CD14-positive monocyte (primary cell): ENCODE results near the gene TMEM221. TPM values are rescaled to one million over a fixed set of nuclear protein-coding genes. Genes with fewer than 3 reads are reported as not detected.
A peak's percentile ranks its signal among the peaks of the same experiment; 100 is the strongest.

Experiments used
- DNase-seq, 3 donors: peaks; one replicate each; pipeline ENCODE4 v3.0.0-alpha.2; 2011 to 2022
- H2AFZ ChIP-seq: 2 replicates; pipeline ENCODE4 v1.6.0; 2012; ENCODE audit warnings: mild to moderate bottlenecking, low read depth, low read length, inconsistent platforms; ENCODE audit not compliant: insufficient read depth, poor library complexity, severe bottlenecking
- H3K27ac ChIP-seq, 2 donors: 1 replicate in 1 of 2; 2 replicates in 1 of 2; pipeline ENCODE4 v1.5.1; 2012 to 2013; ENCODE audit warnings: low read length in 2 of 2, control low read depth in 1 of 2, inconsistent platforms in 1 of 2, low read depth in 1 of 2, mild to moderate bottlenecking in 1 of 2
- H3K27me3 ChIP-seq, 2 donors: one replicate each; pipeline versions ENCODE4 v1.6.0 to v1.6.1; 2011 to 2013; ENCODE audit warnings: low read length in 2 of 2; ENCODE audit not compliant: control insufficient read depth in 2 of 2, insufficient read depth in 2 of 2
- H3K36me3 ChIP-seq, 2 donors: replicated peaks in 1 of 2; 1 replicate in 1 of 2; 2 replicates in 1 of 2; pipeline versions ENCODE4 v1.5.1 to v1.6.1; 2012 to 2013; ENCODE audit warnings: low read length in 2 of 2, control low read depth in 1 of 2, inconsistent platforms in 1 of 2, mild to moderate bottlenecking in 1 of 2; ENCODE audit not compliant: insufficient read depth in 2 of 2, control insufficient read depth in 1 of 2
- H3K4me1 ChIP-seq, 2 donors: 1 replicate in 1 of 2; 2 replicates in 1 of 2; pipeline versions ENCODE4 v1.5.1 to v1.6.1; 2012 to 2013; ENCODE audit warnings: low read length in 2 of 2, control low read depth in 1 of 2, inconsistent platforms in 1 of 2, mild to moderate bottlenecking in 1 of 2, moderate library complexity in 1 of 2; ENCODE audit not compliant: insufficient read depth in 2 of 2, control insufficient read depth in 1 of 2
- H3K4me2 ChIP-seq: replicated peaks from 2 replicates; pipeline ENCODE3; 2012; ENCODE audit warnings: low read length, moderate library complexity, mild to moderate bottlenecking; ENCODE audit not compliant: poor library complexity, severe bottlenecking; ENCODE audit errors: extremely low read depth
- H3K4me3 ChIP-seq, 3 experiments: fragments of 200-600 bp in 1 of 3; sonication (generic) in 1 of 3; replicated peaks in 1 of 3; 1 replicate in 2 of 3; 2 replicates in 1 of 3; pipeline ENCODE4 v1.5.1; 2011 to 2013; ENCODE audit warnings: low read length in 3 of 3, mild to moderate bottlenecking in 3 of 3, control low read depth in 2 of 3, low read depth in 2 of 3, inconsistent platforms in 1 of 3, moderate library complexity in 1 of 3
- H3K79me2 ChIP-seq: 2 replicates; pipeline ENCODE4 v1.6.0; 2012; ENCODE audit warnings: mild to moderate bottlenecking, control low read depth, inconsistent platforms, low read length, moderate library complexity; ENCODE audit not compliant: insufficient read depth
- H3K9ac ChIP-seq: 2 replicates; pipeline ENCODE4 v1.6.0; 2017; ENCODE audit warnings: low read length, mild to moderate bottlenecking; ENCODE audit not compliant: insufficient read depth, poor library complexity, severe bottlenecking
- H3K9me3 ChIP-seq, 2 donors: replicated peaks in 1 of 2; 1 replicate in 1 of 2; 2 replicates in 1 of 2; pipeline versions ENCODE4 v1.5.1 to v1.6.1; 2012 to 2013; ENCODE audit warnings: low read length in 2 of 2, control low read depth in 1 of 2; ENCODE audit not compliant: control insufficient read depth in 1 of 2, insufficient read depth in 1 of 2
- H4K20me1 ChIP-seq: 2 replicates; pipeline ENCODE4 v1.6.0; 2012; ENCODE audit warnings: mild to moderate bottlenecking, low read length, control low read depth, moderate library complexity; ENCODE audit not compliant: insufficient read depth
- H3K27ac Mint-ChIP-seq, 7 donors: one replicate each; pipeline ENCODE4 v1.8.0; 2020; ENCODE audit warnings: mild to moderate bottlenecking in 7 of 7, mixed read lengths in 7 of 7, moderate library complexity in 6 of 7, inconsistent platforms in 2 of 7
- H3K27me3 Mint-ChIP-seq, 3 donors: one replicate each; pipeline ENCODE4 v1.8.0; 2021 to 2022; ENCODE audit warnings: low read depth in 3 of 3, mild to moderate bottlenecking in 3 of 3, mixed read lengths in 3 of 3, moderate library complexity in 3 of 3, inconsistent platforms in 1 of 3
- H3K36me3 Mint-ChIP-seq, 2 donors: one replicate each; pipeline ENCODE4 v1.8.0; 2020; ENCODE audit warnings: mixed read lengths in 2 of 2, inconsistent platforms in 1 of 2, mild to moderate bottlenecking in 1 of 2
- H3K4me1 Mint-ChIP-seq: one replicate; pipeline ENCODE4 v1.8.0; 2020; ENCODE audit warnings: mild to moderate bottlenecking, mixed read lengths
- H3K4me3 Mint-ChIP-seq, 2 donors: one replicate each; pipeline ENCODE4 v1.8.0; 2020; ENCODE audit warnings: mild to moderate bottlenecking in 2 of 2, mixed read lengths in 2 of 2, moderate library complexity in 1 of 2
- H3K9me3 Mint-ChIP-seq, 7 donors: one replicate each; pipeline ENCODE4 v1.8.0; 2020 to 2022; ENCODE audit warnings: mixed read lengths in 7 of 7, mild to moderate bottlenecking in 6 of 7, moderate library complexity in 6 of 7, inconsistent platforms in 2 of 7
- CTCF ChIP-seq: fragments of 200-600 bp; IDR thresholded peaks from one replicate; pipeline ENCODE4 v1.8.0; 2022; ENCODE audit warnings: antibody characterized with exemption, mild to moderate bottlenecking
- WGBS: methylation state at CpG from one replicate; pipeline ENCODE4 v1.1.5; 2013; ENCODE audit warnings: missing lambda C conversion rate; ENCODE audit not compliant: insufficient coverage; 5-methylcytosine and 5-hydroxymethylcytosine counted together
- intact Hi-C, 2 donors: fragments of 100-400 bp; cut with micrococcal nuclease; formaldehyde crosslinking; loops; one replicate each; pipeline versions ENCODE4 v1.15.0 to v1.15.1; 2023
- polyA plus RNA-seq, 3 donors: library from polyadenylated mRNA; depleted of rRNA in 1 of 3; unstranded in 2 of 3; stranded (reverse) in 1 of 3; fragments of 300-500 nt in 2 of 3; fragments of >200 nt in 1 of 3; fragmentation: Illumina TruSeq in 2 of 3; gene quantifications; 1 replicate in 2 of 3; 2 replicates in 1 of 3; pipeline ENCODE4 v1.2.3, GENCODE V29; 2012 to 2021

The TMEM221 gene
- polyA plus RNA-seq, 3 donors: not detected

DNA sequence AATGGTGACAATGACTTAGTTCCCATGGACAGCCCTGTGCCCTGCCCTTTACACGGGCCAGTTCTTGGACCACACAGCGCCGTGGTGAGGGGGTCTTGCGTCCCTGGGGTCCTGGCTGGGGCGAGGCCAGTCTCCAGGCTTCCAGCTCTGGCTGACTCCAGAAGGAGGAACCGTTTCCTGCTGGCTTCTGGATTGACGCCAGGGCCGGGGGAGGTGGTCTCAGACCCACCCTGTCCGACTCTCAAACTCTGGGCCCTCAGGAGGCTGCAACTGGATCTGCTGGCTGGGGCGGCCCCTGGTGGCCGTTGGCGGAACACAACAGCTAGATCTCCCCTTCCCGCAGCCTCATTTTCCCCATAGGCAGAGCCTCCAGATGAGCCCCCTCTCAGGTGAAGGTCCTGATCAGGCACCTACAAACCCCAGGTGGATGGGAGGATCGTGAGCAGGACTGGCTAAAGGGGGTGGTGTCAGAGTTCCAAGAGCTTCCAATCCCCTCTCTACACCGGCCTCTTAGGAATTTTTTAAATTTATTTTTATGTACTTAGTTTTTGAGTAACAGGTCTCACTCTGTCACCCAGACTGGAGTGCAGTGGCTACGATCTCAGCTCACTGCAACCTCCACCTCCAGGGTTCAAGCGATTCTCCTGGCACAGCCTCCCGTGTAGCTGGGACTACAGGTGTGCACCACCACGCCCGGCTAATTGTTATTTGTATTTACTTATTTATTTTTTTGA lies 62.4 kb downstream of the TMEM221 start:
- peak overlapping the region in 1 of 7 donors; percentile 35 for H3K27ac Mint-ChIP-seq
- H3K4me1 ChIP-seq: peaks cover 29 to 30% of the 10 kb centered on the region in 2 donors
- H3K4me2 ChIP-seq: no peak overlapping the region
- peaks cover 15 to 24% (median 22%) of the 10 kb centered on the region in 3 donors for H3K27me3 Mint-ChIP-seq
- H3K4me3 ChIP-seq: no peak overlapping the region
- peaks cover 18% of the 10 kb centered on the region for H3K4me1 Mint-ChIP-seq
- intact Hi-C loops: loop anchor here (1.0 to 10.0 kb wide), 4 partner anchors 39 to 94 kb away; no protein-coding TSS in a partner anchor
- H3K36me3 Mint-ChIP-seq: peaks cover 0 to 2% of the 10 kb centered on the region in 2 donors
- no peak overlapping the region for H3K9ac ChIP-seq
- H3K79me2 ChIP-seq: no peaks in the 10 kb centered on the region
- H4K20me1 ChIP-seq: no peaks in the 10 kb centered on the region
- H3K36me3 ChIP-seq: no peaks in the 10 kb centered on the region
- peaks cover 4 to 13% of the 10 kb centered on the region in 2 donors for H3K9me3 ChIP-seq
- WGBS: 35% methylated on average over 12 of the region's 20 CpGs
- H3K9me3 Mint-ChIP-seq: peaks cover 4 to 18% (median 11%) of the 10 kb centered on the region in 7 donors
- peak; percentile 34 to 63 (median 61) for DNase-seq
- no peak overlapping the region for H3K27ac ChIP-seq
- H2AFZ ChIP-seq: no peak overlapping the region
- H3K27me3 ChIP-seq: peaks cover 6 to 15% of the 10 kb centered on the region in 2 donors
- TF ChIP-seq CTCF: peak; percentile 98
- H3K4me3 Mint-ChIP-seq: no peak overlapping the region

Other genes starting within 250 kb of the TMEM221 start
- 10 to 100 TPM; 26.5 to 39.8 (median 29.7) TPM for gene USE1, start 233.3 kb downstream of the TMEM221 start, polyA plus RNA-seq
- 10 to 100 TPM; 31.8 to 59.9 (median 57.6) TPM for gene OCEL1, start 222.4 kb downstream of the TMEM221 start, polyA plus RNA-seq
- 1 to 10 TPM in 2 of 3 donors, under 1 TPM in 1; 0.87 to 5.1 (median 1.7) TPM for gene NR2F6, start 202.7 kb downstream of the TMEM221 start, polyA plus RNA-seq
- not detected for gene USHBP1, start 183.9 kb downstream of the TMEM221 start, polyA plus RNA-seq
- gene BABAM1, start 181.2 kb downstream of the TMEM221 start, polyA plus RNA-seq: 100 to 1,000 TPM in 1 of 3 donors, 10 to 100 TPM in 2; 76.9 to 106 (median 90.3) TPM
- 1 to 10 TPM; 1.3 to 8.5 (median 2.2) TPM for gene ANKLE1, start 166.8 kb downstream of the TMEM221 start, polyA plus RNA-seq
- 10 to 100 TPM; 11.3 to 14.9 (median 12.5) TPM for gene ABHD8, start 145.2 kb downstream of the TMEM221 start, polyA plus RNA-seq
- 100 to 1,000 TPM in 2 of 3 donors, 10 to 100 TPM in 1; 13.2 to 208 (median 155) TPM for gene MRPL34, start 142.8 kb downstream of the TMEM221 start, polyA plus RNA-seq
- 10 to 100 TPM; 22.5 to 49.5 (median 23.8) TPM for gene DDA1, start 139.1 kb downstream of the TMEM221 start, polyA plus RNA-seq
- gene ANO8, start 113.8 kb downstream of the TMEM221 start, polyA plus RNA-seq: 10 to 100 TPM in 1 of 3 donors, under 1 TPM in 1, not detected in 1; 0.11 to 14.1 TPM
- gene GTPBP3, start 111.1 kb downstream of the TMEM221 start, polyA plus RNA-seq: 10 to 100 TPM in 1 of 3 donors, 1 to 10 TPM in 2; 1.0 to 22.0 (median 1.7) TPM
- under 1 TPM in 2 of 3 donors, not detected in 1; 0.08 to 0.81 TPM for gene PLVAP, start 71.3 kb downstream of the TMEM221 start, polyA plus RNA-seq
- gene CCDC194, start 54.5 kb downstream of the TMEM221 start, polyA plus RNA-seq: under 1 TPM in 1 of 3 donors, not detected in 2; 0.52 TPM
- 100 to 1,000 TPM; 225 to 284 (median 272) TPM for gene BST2, start 43.0 kb downstream of the TMEM221 start, polyA plus RNA-seq
- 10 to 100 TPM; 43.2 to 47.8 (median 43.7) TPM for gene MVB12A, start 28.6 kb downstream of the TMEM221 start, polyA plus RNA-seq
- not detected for gene NXNL1, start 12.3 kb upstream of the TMEM221 start, polyA plus RNA-seq
- gene SLC27A1, start 21.9 kb upstream of the TMEM221 start, polyA plus RNA-seq: 10 to 100 TPM; 27.1 to 36.5 (median 27.6) TPM
- gene PGLS, start 63.0 kb upstream of the TMEM221 start, polyA plus RNA-seq: 100 to 1,000 TPM; 116 to 158 (median 141) TPM
- gene COLGALT1, start 107.0 kb upstream of the TMEM221 start, polyA plus RNA-seq: 100 to 1,000 TPM in 1 of 3 donors, 10 to 100 TPM in 2; 66.8 to 176 (median 68.8) TPM
- under 1 TPM in 1 of 3 donors, not detected in 2; 0.01 TPM for gene UNC13A, start 239.7 kb upstream of the TMEM221 start, polyA plus RNA-seq